H1 (cell line): ENCODE results near the gene RPSA. TPM values are rescaled to one million over a fixed set of nuclear protein-coding genes. Genes with fewer than 3 reads are reported as not detected.

Source experiments
- CTCF ChIA-PET: fragments of 300-600 bp; sonication (Branson Sonifier 250); formaldehyde crosslinking; loops from one replicate; lab custom pipeline; 2021; ENCODE audit not compliant: partially characterized antibody; lab: Charles Lee
- POLR2A ChIA-PET: fragments of 300-600 bp; sonication (Branson Sonifier 250); formaldehyde crosslinking; loops from one replicate; lab custom pipeline; 2021; ENCODE audit warnings: inconsistent platforms; ENCODE audit not compliant: partially characterized antibody; lab: Charles Lee
- DNase-seq, 2 experiments: peaks; one replicate each; pipeline versions ENCODE4 v3.0.0 to v3.0.0-alpha.2; 2010 to 2022; ENCODE audit warnings: low spot score in 2 of 2, low read depth in 1 of 2, mixed read lengths in 1 of 2
- FAIRE-seq: peaks from 2 replicates; lab custom pipeline; 2011; peaks lifted over from hg19 to GRCh38; lab: Jason Lieb, UNC
- H2AFZ ChIP-seq: 2 replicates; pipeline ENCODE4 v1.8.1; 2012; ENCODE audit warnings: low read length, inconsistent platforms
- H2AK5ac ChIP-seq: 2 replicates; pipeline ENCODE4 v1.6.1; 2013; ENCODE audit warnings: low read depth, low read length
- H2BK120ac ChIP-seq: replicated peaks from 2 replicates; pipeline ENCODE3; 2013; ENCODE audit warnings: low read depth, low read length, inconsistent platforms
- H2BK12ac ChIP-seq: 2 replicates; pipeline ENCODE4 v1.6.1; 2013; ENCODE audit warnings: low read depth, low read length
- H2BK15ac ChIP-seq: 2 replicates; pipeline ENCODE4 v1.6.1; 2013; ENCODE audit warnings: low read length
- H2BK20ac ChIP-seq: 2 replicates; pipeline ENCODE4 v1.6.1; 2013; ENCODE audit warnings: low read length
- H2BK5ac ChIP-seq: 2 replicates; pipeline ENCODE4 v1.6.1; 2013; ENCODE audit warnings: low read depth, low read length
- H3K14ac ChIP-seq: 2 replicates; pipeline ENCODE4 v1.6.1; 2013; ENCODE audit warnings: inconsistent platforms; ENCODE audit not compliant: insufficient read length
- H3K18ac ChIP-seq: 2 replicates; pipeline ENCODE4 v1.6.1; 2013; ENCODE audit warnings: low read length; ENCODE audit errors: extremely low read depth
- H3K23ac ChIP-seq: 2 replicates; pipeline ENCODE4 v1.6.1; 2013; ENCODE audit warnings: inconsistent platforms; ENCODE audit not compliant: insufficient read length
- H3K23me2 ChIP-seq: 2 replicates; pipeline ENCODE4 v1.6.1; 2013; ENCODE audit warnings: low read depth, low read length
- H3K27ac ChIP-seq: 2 replicates; pipeline ENCODE4 v1.6.1; 2011; ENCODE audit warnings: low read depth, low read length, inconsistent platforms
- H3K27me3 ChIP-seq, 4 experiments: replicated peaks in 1 of 4; 1 replicate in 1 of 4; 2 replicates in 3 of 4; pipeline versions ENCODE4 v1.6.1 to v1.8.1; 2011 to 2013; ENCODE audit warnings: low read length in 3 of 4, mild to moderate bottlenecking in 3 of 4, inconsistent platforms in 2 of 4, mixed read lengths in 2 of 4, moderate library complexity in 1 of 4; ENCODE audit not compliant: control insufficient read depth in 3 of 4, insufficient read depth in 3 of 4; ENCODE audit errors: extremely low read depth in 1 of 4
- H3K36me3 ChIP-seq, 4 experiments: 2 replicates each; pipeline versions ENCODE4 v1.6.1 to v1.8.1; 2011 to 2013; ENCODE audit warnings: mild to moderate bottlenecking in 4 of 4, low read length in 3 of 4, moderate library complexity in 2 of 4, control low read depth in 1 of 4, inconsistent platforms in 1 of 4; ENCODE audit not compliant: insufficient read depth in 4 of 4, control insufficient read depth in 2 of 4
- H3K4ac ChIP-seq: replicated peaks from 2 replicates; pipeline ENCODE3; 2013; ENCODE audit warnings: low read length, low read depth, mixed read lengths, inconsistent platforms; ENCODE audit not compliant: insufficient read length
- H3K4me1 ChIP-seq, 4 experiments: replicated peaks in 1 of 4; 1 replicate in 1 of 4; 2 replicates in 3 of 4; pipeline versions ENCODE4 v1.6.1 to v1.8.1; 2011 to 2013; ENCODE audit warnings: low read length in 3 of 4, inconsistent platforms in 2 of 4, mixed read lengths in 1 of 4; ENCODE audit not compliant: insufficient read depth in 4 of 4, control insufficient read depth in 3 of 4
- H3K4me2 ChIP-seq, 2 experiments: 2 replicates each; pipeline versions ENCODE4 v1.6.1 to v1.8.1; 2011 to 2013; ENCODE audit warnings: low read depth in 2 of 2, low read length in 2 of 2, control low read depth in 1 of 2, inconsistent platforms in 1 of 2, mild to moderate bottlenecking in 1 of 2; ENCODE audit not compliant: insufficient read depth in 1 of 2
- H3K4me3 ChIP-seq, 4 experiments: fragments of 200-600, 300-600 bp in 1 of 4; sonication (generic), shearing (Covaris generic), sonication (Bioruptor Twin) in 1 of 4; 2 replicates each; pipeline versions ENCODE4 v1.5.1 to v1.8.1; 2011 to 2016; ENCODE audit warnings: low read length in 4 of 4, low read depth in 3 of 4, control low read depth in 2 of 4, inconsistent platforms in 2 of 4, mild to moderate bottlenecking in 2 of 4, mixed read lengths in 1 of 4, moderate library complexity in 1 of 4; ENCODE audit not compliant: insufficient read depth in 2 of 4; ENCODE audit errors: extremely low read depth in 1 of 4
- H3K56ac ChIP-seq: replicated peaks from 2 replicates; pipeline ENCODE3; 2013; ENCODE audit warnings: low read depth, mild to moderate bottlenecking, mixed read lengths, low read length, inconsistent platforms; ENCODE audit not compliant: insufficient read length
- H3K79me1 ChIP-seq: 2 replicates; pipeline ENCODE4 v1.6.1; 2013; ENCODE audit warnings: low read depth, low read length, control low read depth
- H3K79me2 ChIP-seq, 2 experiments: 2 replicates each; pipeline versions ENCODE4 v1.6.1 to v1.8.1; 2012 to 2013; ENCODE audit warnings: low read length in 2 of 2, mild to moderate bottlenecking in 2 of 2, inconsistent platforms in 1 of 2; ENCODE audit not compliant: insufficient read depth in 2 of 2, control insufficient read depth in 1 of 2
- H3K9ac ChIP-seq, 4 experiments: replicated peaks in 1 of 4; 1 replicate in 1 of 4; 2 replicates in 3 of 4; pipeline versions ENCODE4 v1.6.1 to v1.8.1; 2011 to 2013; ENCODE audit warnings: low read depth in 3 of 4, low read length in 3 of 4, control low read depth in 2 of 4, mild to moderate bottlenecking in 2 of 4, moderate library complexity in 2 of 4, inconsistent platforms in 1 of 4; ENCODE audit errors: extremely low read depth in 1 of 4
- H3K9me3 ChIP-seq, 2 experiments: 2 replicates each; pipeline versions ENCODE4 v1.6.1 to v1.8.1; 2012 to 2013; ENCODE audit warnings: mild to moderate bottlenecking in 2 of 2, moderate library complexity in 2 of 2, control low read depth in 1 of 2, inconsistent platforms in 1 of 2, low read depth in 1 of 2, low read length in 1 of 2, mixed read lengths in 1 of 2; ENCODE audit not compliant: insufficient read depth in 2 of 2
- H4K20me1 ChIP-seq, 2 experiments: replicated peaks in 1 of 2; 2 replicates each; pipeline versions ENCODE3 to v1.8.1; 2011 to 2013; ENCODE audit warnings: inconsistent platforms in 2 of 2, low read length in 2 of 2, mild to moderate bottlenecking in 1 of 2; ENCODE audit not compliant: insufficient read depth in 2 of 2, control insufficient read depth in 1 of 2
- H4K5ac ChIP-seq: 2 replicates; pipeline ENCODE4 v1.6.1; 2013; ENCODE audit warnings: low read length, low read depth, mixed read lengths, inconsistent platforms; ENCODE audit not compliant: insufficient read length
- H4K8ac ChIP-seq: 2 replicates; pipeline ENCODE4 v1.8.0; 2013; ENCODE audit warnings: mild to moderate bottlenecking, moderate library complexity, low read length, inconsistent platforms; ENCODE audit not compliant: insufficient read depth; ENCODE audit errors: extremely low read depth
- H4K91ac ChIP-seq: replicated peaks from 2 replicates; pipeline ENCODE3; 2013; ENCODE audit warnings: low read length, mixed read lengths, inconsistent platforms; ENCODE audit not compliant: insufficient read length
- BRCA1 ChIP-seq: IDR thresholded peaks from 2 replicates; pipeline ENCODE4 v1.6.1; 2012; ENCODE audit warnings: low read depth, low read length, improper control_type of control experiment
- CHD1 ChIP-seq: IDR thresholded peaks from 2 replicates; pipeline ENCODE4 v1.6.1; 2012; ENCODE audit warnings: low read depth, low read length, improper control_type of control experiment
- EP300 ChIP-seq, 2 experiments: IDR thresholded peaks; 1 replicate in 1 of 2; 2 replicates in 1 of 2; pipeline ENCODE4 v1.6.1; 2011 to 2012; ENCODE audit warnings: low read depth in 2 of 2, low read length in 2 of 2, mild to moderate bottlenecking in 2 of 2, borderline replicate concordance in 1 of 2, inconsistent platforms in 1 of 2, moderate library complexity in 1 of 2
- KDM1A ChIP-seq: fragments of 200-600, 300-600 bp; sonication (generic); IDR thresholded peaks from 2 replicates; pipeline ENCODE4 v1.7.1; 2016; ENCODE audit warnings: mild to moderate bottlenecking, low read length, borderline replicate concordance
- POLR2AphosphoS5 ChIP-seq: IDR thresholded peaks from 2 replicates; pipeline ENCODE4 v1.6.1; 2011; ENCODE audit warnings: low read depth, low read length
- RBBP5 ChIP-seq: IDR thresholded peaks from 2 replicates; pipeline ENCODE4 v1.7.1; 2012; ENCODE audit warnings: low read depth, mild to moderate bottlenecking, inconsistent platforms, low read length, moderate library complexity, borderline replicate concordance
- RNF2 ChIP-seq: fragments of 200-900, 300-1000 bp; sonication (generic); IDR thresholded peaks from 2 replicates; pipeline ENCODE4 v1.7.1; 2016; ENCODE audit warnings: borderline replicate concordance, low read depth, mild to moderate bottlenecking, antibody characterized with exemption, low read length; ENCODE audit not compliant: poor library complexity, severe bottlenecking; ENCODE audit errors: missing control alignments
- SP2 ChIP-seq: IDR thresholded peaks from 2 replicates; pipeline ENCODE4 v1.6.1; 2012; ENCODE audit warnings: mild to moderate bottlenecking, low read length, inconsistent platforms
- SP4 ChIP-seq: IDR thresholded peaks from 2 replicates; pipeline ENCODE4 v1.6.1; 2012; ENCODE audit warnings: low read length, inconsistent platforms
- SUZ12 ChIP-seq: fragments of 200-600 bp; sonication (generic); IDR thresholded peaks from 2 replicates; pipeline ENCODE4 v1.6.1; 2012; ENCODE audit warnings: mild to moderate bottlenecking, inconsistent platforms, low read length, moderate library complexity, mixed read lengths
- TAF1 ChIP-seq: IDR thresholded peaks from 2 replicates; pipeline ENCODE4 v1.6.1; 2011; ENCODE audit warnings: mild to moderate bottlenecking, low read depth, low read length
- YY1 ChIP-seq: IDR thresholded peaks from 2 replicates; pipeline ENCODE4 v1.6.1; 2011; ENCODE audit warnings: low read depth, mild to moderate bottlenecking, low read length
- WGBS, 2 experiments: shearing (Covaris generic) in 1 of 2; methylation state at CpG; one replicate each; pipeline versions ENCODE4 v1.1.6 to v1.1.7; 2013 to 2015; ENCODE audit warnings: low lambda C conversion rate in 2 of 2, mixed read lengths in 2 of 2, inconsistent platforms in 1 of 2, low coverage in 1 of 2, missing lambda C conversion rate in 1 of 2; ENCODE audit not compliant: insufficient replicate concordance in 2 of 2, insufficient coverage in 1 of 2, insufficient read length in 1 of 2; ENCODE audit errors: extremely low coverage in 1 of 2, missing lambda C conversion rate in 1 of 2; 5-methylcytosine and 5-hydroxymethylcytosine counted together
- polyA plus RNA-seq, 7 experiments: library from polyadenylated mRNA; depleted of rRNA in 3 of 7; stranded (reverse) in 5 of 7; unstranded in 2 of 7; fragments of >200 nt in 5 of 7; fragments of 200-250 nt in 2 of 7; gene quantifications; 1 replicate in 5 of 7; 2 replicates in 1 of 7; 4 replicates in 1 of 7; pipeline versions ENCODE4 v1.2.1 to v1.2.3, GENCODE V29; 2011 to 2013; ENCODE audit warnings: missing spikeins in 2 of 7, mixed read lengths in 2 of 7
- total RNA-seq: library from RNA; stranded (reverse); fragmentation: NEBNext Ultra II Directional; extraction: Animal tissue kit (Norgen Biotek cat#: 25700); gene quantifications from 2 replicates; pipeline ENCODE4 v1.2.1, GENCODE V29; 2021

Gene RPSA
- total and polyA plus RNA-seq, 2 of the 8 experiments (the other 6 are each of a cell fraction or from before 2014, with no cell fraction given) = 2,661 to 7,468 TPM

GRCh38 chr3:39388741-39389248 lies 17.7 kb upstream of the RPSA start:
- FAIRE-seq (no peak), DNase-seq (no peak)
- H3K4me3 ChIP-seq = no peak overlapping the region
- H3K79me2 ChIP-seq = peaks cover 30 to 72% of the 10 kb centered on the region in 2 experiments
- no peak overlapping the region for H3K23ac ChIP-seq
- WGBS, 2 experiments = 91% methylated on average over 2 of the region's 2 CpGs; no CpG with 5 or more reads in 1 of the 2 experiments
- H4K8ac ChIP-seq = no peak overlapping the region
- no peak overlapping the region for H3K9ac ChIP-seq
- H2BK120ac ChIP-seq = no peak overlapping the region
- H3K9me3 ChIP-seq = no peaks in the 10 kb centered on the region
- no peaks in the 10 kb centered on the region for H3K27me3 ChIP-seq
- no peak overlapping the region for H2BK5ac ChIP-seq
- POLR2A ChIA-PET = interaction anchor here (0.7 to 33.7 kb wide), 3 partner anchors 10 to 21 kb away, joined by 3 to 771 read pairs (median 19); partner anchors contain the start of gene RPSA
- peaks cover 22% of the 10 kb centered on the region for H3K79me1 ChIP-seq
- H3K56ac ChIP-seq = no peak overlapping the region
- H3K4ac ChIP-seq = no peak overlapping the region
- no peak for TF ChIP-seq KDM1A
- TF ChIP-seq SUZ12 = no peak
- no peak for TF ChIP-seq SP2
- no peak for TF ChIP-seq POLR2AphosphoS5
- no peak for TF ChIP-seq RNF2
- TF ChIP-seq SP4 = no peak
- no peak for TF ChIP-seq TAF1
- TF ChIP-seq RBBP5 = no peak
- no peak for TF ChIP-seq CHD1
- no peak for TF ChIP-seq EP300 (IDR thresholded peaks at IDR 0.05; ENCODE audit: borderline replicate concordance in 1 of 2, low read depth in 2 of 2, low read length in 2 of 2)
- no peak for TF ChIP-seq BRCA1
- TF ChIP-seq YY1 = no peak
- no peak overlapping the region for H4K5ac ChIP-seq
- no peaks in the 10 kb centered on the region; the same call in 1 of the 2 replicates for H3K23me2 ChIP-seq
- no peak overlapping the region for H4K91ac ChIP-seq
- no peak overlapping the region for H2BK15ac ChIP-seq
- peaks cover 3 to 6% (median 5%) of the 10 kb centered on the region in 4 experiments; a peak in 6 of 7 replicates for H3K4me1 ChIP-seq
- CTCF ChIA-PET = interaction anchor here (0.8 to 1.5 kb wide), 4 partner anchors 9 to 96 kb away, joined by 3 to 4 read pairs (median 4); no protein-coding TSS in a partner anchor
- peaks cover 13 to 49% (median 35%) of the 10 kb centered on the region in 4 experiments for H3K36me3 ChIP-seq
- H3K27ac ChIP-seq = no peak overlapping the region
- no peak overlapping the region for H2AK5ac ChIP-seq
- no peak overlapping the region for H2BK20ac ChIP-seq
- no peak overlapping the region for H3K18ac ChIP-seq
- peaks cover 7 to 24% of the 10 kb centered on the region in 2 experiments for H4K20me1 ChIP-seq
- no peak overlapping the region for H3K4me2 ChIP-seq
- H2AFZ ChIP-seq = no peak overlapping the region
- H3K14ac ChIP-seq = no peak overlapping the region
- no peak overlapping the region for H2BK12ac ChIP-seq
